Activated T-cell treated with anti-CD3 and anti-CD28 coated beads, Interleukin-2, amount 50 U/mL, for 48 hours (primary cell): ENCODE data around the gene NDUFB10.

Experiments
- DNase-seq, 2 experiments: peaks; one replicate each; pipeline ENCODE4 v3.0.0-alpha.2; 2020

NDUFB10 gene

DNA sequence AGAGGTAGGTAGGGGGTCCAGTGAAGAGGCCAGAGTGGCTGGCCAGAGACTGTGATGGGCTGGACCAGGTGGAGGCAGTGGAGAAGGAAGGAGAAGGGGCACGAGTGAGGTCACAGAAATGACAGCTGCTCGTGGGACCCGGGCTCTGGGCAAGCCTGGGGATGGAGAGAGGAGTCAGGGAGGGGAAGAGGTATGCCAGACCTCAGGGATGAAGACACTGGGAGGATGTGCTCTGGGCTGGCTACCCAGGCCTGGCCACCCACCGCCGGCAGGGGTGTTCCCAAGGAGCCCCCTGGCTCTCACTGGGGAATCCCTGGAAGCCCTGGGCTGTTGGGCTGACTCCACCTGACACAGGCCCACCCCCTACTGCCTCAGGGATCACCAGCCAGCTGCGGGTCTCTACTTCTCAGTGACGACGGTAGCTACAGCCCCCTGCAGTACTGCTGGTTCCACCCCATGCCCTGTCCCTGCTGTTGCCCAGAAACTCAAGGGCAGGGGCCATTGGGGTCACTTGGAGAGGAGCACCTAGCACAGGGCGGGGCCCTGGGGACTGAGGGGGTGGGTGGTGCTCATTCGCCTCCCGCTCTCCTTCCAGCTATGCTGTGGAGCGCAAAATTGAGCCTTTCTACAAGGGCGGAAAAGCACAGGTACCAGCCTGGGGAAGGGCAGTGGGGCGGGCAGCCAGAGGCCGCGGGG lies 14.3 kb downstream of the NDUFB10 start:
- DNase-seq: no peak

DNA sequence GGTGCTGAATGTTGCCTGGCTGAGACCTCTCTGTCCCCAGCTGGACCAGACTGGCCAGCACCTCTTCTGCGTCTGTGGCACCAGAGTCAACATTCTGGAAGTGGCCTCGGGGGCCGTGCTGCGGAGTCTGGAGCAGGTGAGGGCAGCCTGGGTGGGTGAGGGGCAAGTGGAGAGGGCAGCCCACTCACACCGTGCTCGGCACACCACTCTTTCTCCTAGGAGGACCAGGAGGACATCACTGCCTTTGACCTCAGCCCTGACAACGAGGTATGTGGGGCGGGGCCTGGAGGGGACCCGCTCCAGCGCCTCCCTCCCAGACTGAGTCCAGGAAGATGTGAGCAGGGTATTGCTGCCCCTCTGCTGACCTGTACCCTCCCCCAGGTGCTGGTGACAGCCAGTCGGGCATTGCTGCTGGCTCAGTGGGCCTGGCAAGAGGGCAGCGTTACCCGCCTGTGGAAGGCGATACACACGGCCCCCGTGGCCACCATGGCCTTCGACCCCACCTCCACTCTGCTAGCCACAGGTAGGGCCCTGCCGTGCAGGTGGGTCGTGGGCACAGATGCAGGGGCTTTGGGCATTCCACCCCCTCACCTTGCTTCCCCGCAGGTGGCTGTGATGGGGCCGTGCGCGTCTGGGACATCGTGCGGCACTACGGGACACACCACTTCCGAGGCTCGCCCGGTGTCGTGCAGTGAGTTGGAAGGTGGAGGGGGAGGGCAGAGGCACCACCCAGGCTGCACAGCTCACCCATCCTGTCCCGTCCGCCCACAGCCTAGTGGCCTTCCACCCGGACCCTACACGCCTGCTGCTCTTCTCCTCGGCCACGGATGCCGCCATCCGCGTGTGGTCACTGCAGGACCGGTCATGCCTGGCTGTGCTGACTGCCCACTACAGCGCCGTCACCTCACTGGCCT lies 15.1 kb downstream of the NDUFB10 start:
- no peak for DNase-seq

DNA sequence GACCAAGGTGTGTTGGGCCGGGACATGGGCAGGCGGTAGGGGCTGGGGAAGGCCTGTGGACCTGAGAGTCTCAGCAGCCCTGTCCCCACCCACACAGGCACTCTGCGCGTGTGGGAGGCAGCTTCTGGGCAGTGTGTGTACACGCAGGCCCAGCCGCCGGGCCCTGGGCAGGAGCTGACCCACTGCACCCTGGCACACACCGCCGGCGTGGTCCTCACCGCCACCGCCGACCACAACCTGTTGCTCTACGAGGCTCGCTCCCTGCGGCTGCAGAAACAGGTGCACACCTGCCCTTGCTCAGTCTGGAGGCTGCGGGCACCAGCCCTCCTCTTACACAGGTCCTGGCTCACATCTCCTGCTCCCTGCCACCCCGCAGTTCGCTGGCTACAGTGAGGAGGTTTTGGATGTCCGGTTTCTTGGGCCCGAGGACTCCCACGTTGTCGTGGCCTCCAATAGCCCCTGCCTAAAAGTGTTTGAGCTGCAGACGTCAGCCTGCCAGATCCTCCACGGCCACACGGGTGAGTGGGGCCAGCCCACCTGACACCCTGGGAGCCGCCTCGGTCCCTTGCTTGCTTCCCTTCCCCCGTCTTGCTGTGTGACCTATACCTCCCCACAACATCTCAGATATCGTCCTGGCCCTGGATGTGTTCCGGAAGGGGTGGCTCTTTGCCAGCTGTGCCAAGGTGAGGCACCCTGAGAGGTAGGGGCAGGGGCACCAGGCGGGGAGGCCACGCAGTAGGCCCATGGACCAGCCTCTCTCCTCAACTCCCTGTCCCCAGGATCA lies 16.3 kb downstream of the NDUFB10 start:
- no peak for DNase-seq

DNA sequence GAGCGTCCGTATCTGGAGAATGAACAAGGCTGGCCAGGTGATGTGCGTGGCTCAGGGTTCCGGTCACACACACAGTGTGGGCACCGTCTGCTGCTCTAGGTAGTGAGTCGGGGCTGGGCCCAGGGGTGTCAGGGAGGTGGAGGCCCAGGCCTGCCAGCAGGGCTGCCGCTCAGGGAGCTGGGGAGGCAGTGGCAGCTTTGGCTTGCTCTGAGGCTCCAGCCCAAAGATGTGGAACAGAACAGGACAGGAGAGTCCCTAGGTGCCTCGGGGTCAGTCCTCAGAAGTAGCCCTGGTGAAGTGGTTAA lies 16.8 kb downstream of the NDUFB10 start:
- no peak for DNase-seq

DNA sequence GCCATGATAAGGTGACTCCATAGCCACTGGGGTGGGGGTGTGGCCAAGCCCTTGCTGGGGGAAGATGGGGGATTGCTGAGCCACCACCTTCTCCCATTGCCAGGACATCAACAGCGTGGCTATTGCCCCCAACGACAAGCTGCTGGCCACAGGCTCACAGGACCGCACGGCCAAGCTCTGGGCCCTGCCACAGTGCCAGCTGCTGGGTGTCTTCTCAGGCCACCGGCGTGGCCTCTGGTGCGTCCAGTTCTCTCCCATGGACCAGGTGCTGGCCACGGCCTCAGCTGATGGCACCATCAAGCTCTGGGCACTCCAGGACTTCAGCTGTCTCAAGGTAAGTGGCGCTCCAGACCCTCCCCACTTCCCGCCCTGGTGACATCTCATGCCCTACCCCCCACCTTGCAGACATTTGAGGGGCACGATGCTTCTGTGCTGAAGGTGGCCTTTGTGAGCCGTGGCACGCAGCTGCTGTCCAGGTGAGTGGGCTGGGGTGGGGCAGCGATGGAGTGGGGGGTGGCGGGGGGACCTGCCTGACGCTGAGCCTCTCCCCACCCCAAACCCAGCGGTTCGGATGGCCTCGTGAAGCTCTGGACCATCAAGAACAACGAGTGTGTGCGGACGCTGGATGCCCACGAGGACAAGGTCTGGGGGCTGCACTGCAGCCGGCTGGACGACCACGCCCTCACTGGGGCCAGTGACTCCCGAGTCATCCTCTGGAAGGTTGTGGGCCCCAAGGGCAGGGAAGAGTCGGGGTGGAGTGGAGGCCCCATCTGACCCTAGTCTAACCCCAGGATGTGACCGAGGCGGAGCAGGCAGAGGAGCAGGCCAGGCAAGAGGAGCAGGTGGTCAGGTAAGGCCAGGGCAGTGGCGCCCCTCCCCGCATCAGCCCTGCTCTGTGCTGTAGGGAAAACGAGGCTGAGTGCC lies 17.9 kb downstream of the NDUFB10 start:
- no peak for DNase-seq

- DNase-seq: no peak
These were observed 18.5 kb downstream of the NDUFB10 start for GRCh38 chr16:1977875-1978268.

DNA sequence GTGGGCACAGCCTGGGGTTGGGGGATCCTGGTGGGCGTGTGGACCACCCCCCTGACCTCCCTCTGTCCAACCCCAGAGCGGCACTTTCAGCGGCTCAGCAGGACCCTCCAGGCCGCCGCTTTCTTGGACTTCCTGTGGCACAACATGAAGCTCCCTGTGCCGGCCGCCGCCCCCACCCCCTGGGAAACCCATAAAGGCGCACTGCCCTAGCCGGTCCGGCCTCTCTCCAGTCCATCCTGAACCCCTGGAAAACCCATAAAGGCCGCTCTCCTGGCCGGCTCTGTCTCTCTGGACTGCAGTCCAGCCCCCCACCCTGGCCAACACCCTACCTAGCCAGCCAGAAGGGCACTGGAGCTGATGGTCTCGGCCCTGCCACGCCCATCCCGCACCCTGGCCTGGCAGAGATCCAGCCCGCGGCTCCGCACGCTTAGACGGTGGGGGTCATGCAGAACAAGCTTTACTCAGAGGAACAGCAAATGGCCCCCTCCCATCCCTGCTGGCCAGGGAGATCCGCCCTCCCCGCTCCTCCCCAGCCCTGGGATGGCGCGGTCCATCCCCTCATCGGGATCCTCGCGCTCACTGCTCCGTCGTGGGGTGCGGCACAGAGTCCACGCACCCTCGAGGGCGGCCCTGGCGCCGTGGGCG lies 19.3 kb downstream of the NDUFB10 start:
- DNase-seq: no peak

- peak; percentile 60 to 69 for DNase-seq
These were observed 20.1 kb downstream of the NDUFB10 start for GRCh38 chr16:1979271-1980029.

DNA sequence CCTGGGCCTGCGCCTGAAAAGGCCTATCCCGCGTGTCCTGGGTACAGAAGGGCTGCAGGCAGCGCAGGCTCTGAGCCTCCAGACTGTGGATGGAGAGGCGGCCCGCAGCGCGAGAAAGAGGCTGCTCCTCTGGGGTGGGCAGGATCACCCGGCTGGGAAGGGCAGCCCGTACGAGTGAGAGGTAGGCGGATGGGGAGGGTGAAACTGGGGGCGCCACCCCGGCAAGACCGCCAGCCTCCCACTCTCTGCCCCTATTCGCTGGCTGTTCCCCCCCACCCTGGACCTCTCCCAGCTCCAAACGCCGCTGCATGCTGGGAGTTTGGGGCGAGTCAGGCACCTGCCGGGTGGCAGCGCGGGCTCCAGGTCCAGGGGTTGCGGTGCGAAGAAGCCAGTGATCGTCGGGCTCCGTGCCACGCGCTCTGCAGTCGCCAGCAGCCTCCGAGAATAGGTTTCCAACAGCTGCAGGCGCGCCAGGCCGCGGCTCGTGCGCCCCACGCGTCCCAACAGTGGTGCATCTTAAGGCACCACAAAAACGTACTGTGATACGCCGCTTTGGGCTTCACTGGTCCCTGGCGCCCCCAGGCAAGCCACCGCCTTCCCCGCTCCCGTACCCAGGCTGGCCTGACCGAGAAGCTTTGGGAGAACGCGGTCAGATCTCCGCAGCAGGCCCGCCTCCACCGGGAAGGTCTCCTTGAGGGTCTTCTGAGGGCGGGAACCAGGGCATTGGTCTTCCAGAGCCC lies 20.9 kb downstream of the NDUFB10 start:
- DNase-seq: peak in 1 of 2 experiments; percentile 47

GRCh38 chr16:1980770-1981087 lies 21.4 kb downstream of the NDUFB10 start:
- DNase-seq: no peak

DNA sequence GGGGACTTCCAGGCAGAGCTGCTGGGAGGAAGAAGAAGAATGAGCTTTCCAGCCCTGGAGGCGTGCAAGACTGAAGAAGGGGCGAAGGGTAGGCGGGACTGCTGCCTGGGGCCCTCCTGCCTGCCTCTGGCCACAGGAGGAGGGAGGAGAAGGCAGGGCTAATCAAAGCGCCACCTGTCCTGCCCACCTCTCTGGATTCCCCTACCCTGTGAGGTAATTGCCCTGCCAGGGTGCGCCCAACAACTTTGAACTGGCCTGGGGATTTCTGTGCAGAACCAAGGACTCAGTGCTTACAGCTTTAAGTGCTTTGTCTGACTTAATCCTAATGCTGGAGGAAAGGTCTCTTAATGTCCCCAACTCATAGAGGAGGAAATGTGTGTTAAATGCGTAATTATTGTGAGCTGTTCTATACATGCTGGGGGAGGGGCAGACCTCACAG lies 22.1 kb downstream of the NDUFB10 start, which contains the start of gene NOXO1:
TSS of gene NOXO1 (minus strand) at position 72 of the 439 bp plus-strand sequence. CDS start 290 bp downstream, outside the sequence.
- DNase-seq: peak in 1 of 2 experiments; percentile 33

DNA sequence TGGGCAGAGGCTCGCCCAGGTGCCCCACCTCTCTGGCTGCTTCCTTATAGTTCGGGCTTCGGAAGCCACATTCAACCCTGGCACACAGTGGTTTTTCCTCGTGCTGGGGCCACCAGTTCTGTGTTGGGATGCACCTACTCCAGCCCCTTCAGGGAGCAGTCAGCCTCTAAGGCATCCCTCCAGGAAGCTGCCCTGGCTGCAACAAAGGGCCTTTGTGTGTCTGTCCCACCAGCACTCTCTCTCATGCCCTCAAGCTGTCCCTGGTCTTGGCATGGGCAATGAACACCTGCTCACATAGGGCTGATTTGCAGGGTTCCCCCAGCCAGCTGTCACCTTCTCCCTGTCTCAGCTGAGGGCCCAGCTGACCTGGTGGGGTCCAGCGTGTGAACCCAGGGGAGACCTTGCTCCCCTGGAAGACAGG lies 22.7 kb downstream of the NDUFB10 start:
- no peak for DNase-seq

- DNase-seq: no peak
These were observed 23.7 kb downstream of the NDUFB10 start for GRCh38 chr16:1982991-1983543.

DNA sequence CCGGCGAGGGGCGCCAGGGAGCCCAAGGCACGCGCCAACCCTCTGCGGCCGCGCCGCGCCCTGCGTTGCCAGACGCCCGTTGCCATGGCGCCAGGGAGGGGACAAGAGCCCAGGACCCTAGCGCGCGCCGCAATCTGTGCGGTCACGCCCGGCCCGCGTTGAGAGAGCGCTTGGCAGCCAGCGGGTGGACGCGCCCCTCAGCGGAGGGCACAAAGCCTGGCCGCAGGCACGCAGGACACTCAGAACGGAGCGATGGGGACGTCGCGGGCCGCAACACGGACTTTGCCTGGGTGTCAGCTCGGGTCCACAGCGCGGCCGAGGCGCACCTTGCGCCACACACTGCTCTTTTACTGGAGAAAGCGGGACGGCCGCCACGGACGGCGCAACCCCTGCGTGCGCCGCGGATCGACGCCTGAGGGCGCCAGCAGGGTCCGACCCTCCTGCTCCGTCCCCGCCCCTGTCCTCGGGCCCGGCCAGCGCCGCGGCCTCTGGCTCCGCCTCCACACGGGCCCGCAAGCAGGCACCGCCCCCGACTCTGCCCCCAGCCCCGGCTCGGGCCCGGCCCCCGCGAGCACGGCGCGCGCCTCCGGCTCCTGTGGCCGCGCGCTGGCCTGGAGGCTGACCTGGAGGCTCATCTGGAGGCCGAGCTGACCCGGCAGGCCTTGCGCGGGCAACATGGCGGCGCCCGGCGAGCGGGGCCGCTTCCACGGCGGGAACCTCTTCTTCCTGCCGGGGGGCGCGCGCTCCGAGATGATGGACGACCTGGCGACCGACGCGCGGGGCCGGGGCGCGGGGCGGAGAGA lies 24.4 kb downstream of the NDUFB10 start, which contains the start of gene GFER:
TSS of gene GFER (plus strand) at position 650 of the 803 bp plus-strand sequence. CDS start at position 676, 26 bp downstream.
- DNase-seq: peak; percentile 83 to 89

DNA sequence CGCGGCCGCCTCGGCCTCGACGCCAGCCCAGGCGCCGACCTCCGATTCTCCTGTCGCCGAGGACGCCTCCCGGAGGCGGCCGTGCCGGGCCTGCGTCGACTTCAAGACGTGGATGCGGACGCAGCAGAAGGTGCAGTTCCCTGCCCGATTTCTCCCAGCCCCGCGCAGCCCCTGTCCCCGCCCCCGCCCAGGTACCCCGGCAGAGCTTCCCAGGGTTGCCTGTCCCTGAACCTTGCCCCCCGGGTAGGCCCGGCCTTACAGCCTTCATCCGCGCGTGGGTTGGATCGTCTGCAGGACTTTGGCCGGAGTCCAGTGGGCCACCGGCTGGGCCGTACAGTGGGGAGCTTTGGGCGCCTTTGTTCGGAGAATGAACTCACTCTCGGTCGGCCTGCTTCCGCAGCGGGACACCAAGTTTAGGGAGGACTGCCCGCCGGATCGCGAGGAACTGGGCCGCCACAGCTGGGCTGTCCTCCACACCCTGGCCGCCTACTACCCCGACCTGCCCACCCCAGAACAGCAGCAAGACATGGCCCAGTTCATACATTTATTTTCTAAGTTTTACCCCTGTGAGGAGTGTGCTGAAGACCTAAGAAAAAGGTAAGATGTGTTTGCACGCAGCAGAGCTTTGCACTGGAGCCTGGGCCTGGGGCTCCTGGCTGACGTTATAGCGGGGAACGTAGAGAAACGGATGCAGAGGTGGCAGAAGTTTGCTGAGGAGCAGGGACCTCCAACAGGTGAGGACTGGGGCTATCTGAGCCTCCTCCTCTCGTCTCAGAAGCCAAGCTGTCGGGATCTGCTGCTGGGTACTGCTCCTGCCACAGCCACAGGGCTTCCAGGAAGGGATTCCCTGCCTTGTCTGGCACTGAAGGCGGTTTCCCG lies 25.2 kb downstream of the NDUFB10 start:
- peak in 1 of 2 experiments; percentile 38 for DNase-seq

DNA sequence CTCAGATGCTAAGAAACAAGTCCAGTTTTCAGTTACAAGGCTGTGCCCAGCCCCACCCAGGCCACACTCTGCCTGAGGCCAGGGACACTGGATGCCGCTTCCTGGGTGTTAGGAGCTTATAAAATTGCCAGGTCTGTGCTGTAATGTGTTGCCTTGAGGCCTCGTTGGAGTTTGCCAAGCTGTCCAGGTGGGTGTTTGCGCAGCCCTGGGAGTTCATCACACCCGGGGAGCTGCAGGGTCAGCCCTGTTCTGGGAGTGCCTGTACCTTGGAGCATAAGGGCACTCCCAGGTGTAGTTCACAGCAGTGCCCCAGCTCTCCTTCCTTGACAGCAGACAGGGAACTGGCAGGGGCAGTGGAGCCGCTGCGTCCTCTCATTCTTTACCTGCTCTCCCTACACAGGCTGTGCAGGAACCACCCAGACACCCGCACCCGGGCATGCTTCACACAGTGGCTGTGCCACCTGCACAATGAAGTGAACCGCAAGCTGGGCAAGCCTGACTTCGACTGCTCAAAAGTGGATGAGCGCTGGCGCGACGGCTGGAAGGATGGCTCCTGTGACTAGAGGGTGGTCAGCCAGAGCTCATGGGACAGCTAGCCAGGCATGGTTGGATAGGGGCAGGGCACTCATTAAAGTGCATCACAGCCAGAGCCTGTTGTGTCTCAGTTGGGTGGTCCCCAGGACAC lies 26.3 kb downstream of the NDUFB10 start:
- no peak for DNase-seq

DNA sequence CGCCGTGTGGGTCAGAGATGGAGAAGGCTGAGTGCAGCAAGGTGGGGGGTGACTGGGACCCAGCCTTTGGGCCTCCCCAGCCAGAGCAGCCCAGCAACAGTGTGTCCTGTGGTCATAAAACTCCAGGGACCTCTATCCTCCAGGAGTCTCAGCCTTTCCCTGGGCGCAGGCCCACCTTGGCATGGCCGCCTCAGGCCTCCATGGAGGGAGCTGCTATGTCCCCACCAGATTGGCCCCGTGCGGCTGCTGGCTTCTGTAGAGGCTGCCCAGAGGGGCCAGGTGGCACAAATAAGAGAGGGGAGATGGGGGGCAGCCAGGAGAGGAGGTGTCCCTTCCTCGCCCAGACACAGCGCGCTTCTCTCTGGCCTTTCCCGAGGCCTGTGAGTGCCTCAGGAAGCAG lies 27.9 kb downstream of the NDUFB10 start:
- DNase-seq: no peak
